K562 (cell line): ENCODE results near the gene ZFX. TPM values are rescaled to one million over a fixed set of nuclear protein-coding genes. Genes with fewer than 3 reads are reported as not detected.

ENCODE experiments used
- ARID1B ChIP-seq: fragments of 450-650 bp; IDR thresholded peaks from 2 replicates; pipeline ENCODE4 v1.6.1; 2016; ENCODE audit warnings: antibody characterized with exemption, mild to moderate bottlenecking, inconsistent platforms
- ATF1 ChIP-seq, 2 experiments: fragments of 450-650 bp in 1 of 2; IDR thresholded peaks; 2 replicates each; pipeline ENCODE4 v1.6.1; 2016; ENCODE audit warnings: missing compliant biosample characterization in 1 of 2, missing genetic modification characterization in 1 of 2
- BHLHE40 ChIP-seq: IDR thresholded peaks from 2 replicates; pipeline ENCODE4 v1.6.1; 2011; ENCODE audit warnings: low read length, improper control_type of control experiment
- DPF2 ChIP-seq: fragments of 450-650 bp; IDR thresholded peaks from 2 replicates; pipeline ENCODE4 v1.6.1; 2016
- FOSL1 ChIP-seq: fragments of 200-800 bp; sonication (Bioruptor generic); conservative IDR thresholded peaks from 2 replicates; pipeline ENCODE4 v1.6.1; 2016; ENCODE audit warnings: missing genetic modification characterization, missing compliant biosample characterization
- FOXJ2 ChIP-seq: fragments of 200-800 bp; sonication (Bioruptor generic); IDR thresholded peaks from 2 replicates; pipeline ENCODE4 v1.6.1; 2016; ENCODE audit warnings: missing genetic modification characterization, missing compliant biosample characterization
- HDAC8 ChIP-seq: fragments of 450-650 bp; IDR thresholded peaks from 2 replicates; pipeline ENCODE4 v1.6.1; 2016; ENCODE audit warnings: mild to moderate bottlenecking, missing genetic modification characterization, moderate library complexity, missing compliant biosample characterization
- JUND ChIP-seq, 2 experiments: IDR thresholded peaks; 2 replicates in 1 of 2; 3 replicates in 1 of 2; pipeline ENCODE4 v1.6.1; 2011; ENCODE audit warnings: borderline replicate concordance in 2 of 2, low read depth in 2 of 2, low read length in 2 of 2, improper control_type of control experiment in 1 of 2, missing biosample characterization in 1 of 2, missing genetic modification characterization in 1 of 2, missing genetic modification reagents in 1 of 2
- MAX ChIP-seq: sonication (generic); formaldehyde crosslinking; IDR thresholded peaks from 2 replicates; pipeline ENCODE4 v1.9.0; 2022; ENCODE audit warnings: mild to moderate bottlenecking, missing genetic modification reagents
- MTA2 ChIP-seq: fragments of 450-650 bp; IDR thresholded peaks from 2 replicates; pipeline ENCODE4 v1.6.1; 2016; ENCODE audit warnings: low read depth
- NR2C1 ChIP-seq, 2 experiments: fragments of 450-650 bp; IDR thresholded peaks; 2 replicates each; pipeline ENCODE4 v1.6.1; 2017; ENCODE audit warnings: mild to moderate bottlenecking in 2 of 2, antibody characterized with exemption in 1 of 2, inconsistent platforms in 1 of 2, missing compliant biosample characterization in 1 of 2, missing genetic modification characterization in 1 of 2
- NR2C2 ChIP-seq, 2 experiments: fragments of 200-800 bp in 1 of 2; sonication (Bioruptor generic) in 1 of 2; sonication (generic) in 1 of 2; formaldehyde crosslinking in 1 of 2; IDR thresholded peaks; 2 replicates each; pipeline versions ENCODE4 v1.6.1 to v1.8.0; 2016 to 2022; ENCODE audit warnings: mild to moderate bottlenecking in 1 of 2, missing compliant biosample characterization in 1 of 2, missing genetic modification characterization in 1 of 2, missing genetic modification reagents in 1 of 2
- SMAD4 ChIP-seq: fragments of 250-450 bp; sonication (Bioruptor Pico); conservative IDR thresholded peaks from 2 replicates; pipeline ENCODE4 v1.8.0; 2021; ENCODE audit warnings: inconsistent platforms, mild to moderate bottlenecking, moderate library complexity
- SMARCA4 ChIP-seq: fragments of 450-650 bp; IDR thresholded peaks from 2 replicates; pipeline ENCODE4 v1.6.1; 2016
- TAF1 ChIP-seq: IDR thresholded peaks from 2 replicates; pipeline ENCODE4 v1.6.1; 2011; ENCODE audit warnings: mild to moderate bottlenecking, low read length, moderate library complexity; ENCODE audit not compliant: insufficient read depth, control insufficient read depth, severe bottlenecking; ENCODE audit errors: extremely low read depth
- TRIM24 ChIP-seq, 2 experiments: fragments of 450-650 bp; IDR thresholded peaks; 2 replicates each; pipeline ENCODE4 v1.6.1; 2016
- polyA plus RNA-seq, 8 experiments: library from polyadenylated mRNA; depleted of rRNA in 4 of 8; stranded (reverse) in 5 of 8; unstranded in 3 of 8; fragments of >200 nt; fragmentation: Nextera tagmentation in 2 of 8; fragmentation: Illumina TruSeq in 1 of 8; extraction: Ambion mirVana in 2 of 8; extraction: Trizol in 1 of 8; gene quantifications; 2 replicates each; pipeline versions ENCODE4 v1.2.1 to v1.2.3, GENCODE V29; 2011 to 2014; ENCODE audit warnings: inconsistent platforms in 1 of 8, missing spikeins in 1 of 8
- total RNA-seq, 7 experiments: library from RNA; depleted of rRNA in 6 of 7; stranded (reverse); fragments of >200 nt in 6 of 7; fragmentation: Illumina TruSeq in 2 of 7; extraction: Trizol in 2 of 7; gene quantifications; 2 replicates each; pipeline versions ENCODE4 v1.2.1 to v1.2.3, GENCODE V29; 2011 to 2021; ENCODE audit warnings: low replicate concordance in 1 of 7
- TF ChIP-seq, protein P1 (sequence below): fragments of 450-650 bp; IDR thresholded peaks from 2 replicates; pipeline ENCODE4 v1.6.1; 2016; ENCODE audit warnings: mild to moderate bottlenecking, moderate library complexity

The ZFX gene
- total and polyA plus RNA-seq, 9 of the 15 experiments (the other 6 are each of a cell fraction or from before 2014, with no cell fraction given): 5.3 to 25.2 (median 11.4) TPM

DNA sequence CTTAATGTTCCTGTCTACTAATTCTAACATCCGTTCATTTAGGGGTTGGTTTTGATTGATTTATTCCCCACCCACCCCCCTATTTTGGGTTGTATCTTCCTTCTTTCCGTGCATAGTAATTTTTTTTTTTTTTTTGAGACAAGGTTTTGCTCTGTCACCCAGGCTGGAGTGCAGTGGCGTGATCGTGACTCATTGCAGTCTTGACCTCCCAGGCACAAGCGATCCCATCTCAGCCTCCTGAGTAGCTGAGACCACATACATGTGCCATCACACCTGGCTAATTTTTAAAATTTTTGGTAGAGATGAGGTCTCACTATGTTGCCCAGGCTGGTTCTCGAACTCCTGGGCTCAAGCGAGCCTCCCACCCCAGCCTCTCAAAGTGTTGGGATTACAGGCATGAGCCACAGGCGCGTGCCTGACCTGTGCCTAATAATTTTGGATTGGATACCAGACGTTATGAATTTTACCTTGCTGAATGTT, 79.9 kb downstream of the ZFX start (continued):
- TF ChIP-seq MAX (CRISPR knock-in tag) (0 out of 2 replicates have a peak, but pooled peaks have one; percentile 22), NR2C1 (IDR thresholded peaks at IDR 0.05) (peak; percentile 25; the same call in 1 of the 2 replicates), NR2C1 (tag; IDR thresholded peaks at IDR 0.05) (no peak), HDAC8 (no peak), ARID1B (peak; percentile 63), ATF1 (CRISPR knock-in tag; IDR thresholded peaks at IDR 0.05) (no peak), ATF1 (tag; IDR thresholded peaks at IDR 0.05) (0 out of 2 replicates have a peak, but pooled peaks have one; percentile 9), TRIM24 (IDR thresholded peaks at IDR 0.05) (0 out of 4 replicates have a peak, but pooled peaks of 1 of the 2 experiments have one; percentile 36), FOXJ2 (tag) (no peak), SMARCA4 (peak; percentile 82), MTA2 (0 out of 2 replicates have a peak, but pooled peaks have one; percentile 10), FOSL1 (tag) (peak; percentile 91), JUND (IDR thresholded peaks at IDR 0.05; ENCODE audit: borderline replicate concordance, low read depth, low read length) (peak; percentile 91), JUND (tag; IDR thresholded peaks at IDR 0.05; ENCODE audit: borderline replicate concordance, low read depth, low read length) (peak; percentile 83; the same call in 2 of the 3 replicates), BHLHE40 (peak; percentile 74), NR2C2 (CRISPR knock-in tag; IDR thresholded peaks at IDR 0.05) (no peak), NR2C2 (tag; IDR thresholded peaks at IDR 0.05) (peak; percentile 75), TAF1 (no peak), DPF2 (peak; percentile 91), SMAD4 (0 out of 2 replicates have a peak, but pooled peaks have one; percentile 30)
- TF ChIP-seq, protein P1, sequence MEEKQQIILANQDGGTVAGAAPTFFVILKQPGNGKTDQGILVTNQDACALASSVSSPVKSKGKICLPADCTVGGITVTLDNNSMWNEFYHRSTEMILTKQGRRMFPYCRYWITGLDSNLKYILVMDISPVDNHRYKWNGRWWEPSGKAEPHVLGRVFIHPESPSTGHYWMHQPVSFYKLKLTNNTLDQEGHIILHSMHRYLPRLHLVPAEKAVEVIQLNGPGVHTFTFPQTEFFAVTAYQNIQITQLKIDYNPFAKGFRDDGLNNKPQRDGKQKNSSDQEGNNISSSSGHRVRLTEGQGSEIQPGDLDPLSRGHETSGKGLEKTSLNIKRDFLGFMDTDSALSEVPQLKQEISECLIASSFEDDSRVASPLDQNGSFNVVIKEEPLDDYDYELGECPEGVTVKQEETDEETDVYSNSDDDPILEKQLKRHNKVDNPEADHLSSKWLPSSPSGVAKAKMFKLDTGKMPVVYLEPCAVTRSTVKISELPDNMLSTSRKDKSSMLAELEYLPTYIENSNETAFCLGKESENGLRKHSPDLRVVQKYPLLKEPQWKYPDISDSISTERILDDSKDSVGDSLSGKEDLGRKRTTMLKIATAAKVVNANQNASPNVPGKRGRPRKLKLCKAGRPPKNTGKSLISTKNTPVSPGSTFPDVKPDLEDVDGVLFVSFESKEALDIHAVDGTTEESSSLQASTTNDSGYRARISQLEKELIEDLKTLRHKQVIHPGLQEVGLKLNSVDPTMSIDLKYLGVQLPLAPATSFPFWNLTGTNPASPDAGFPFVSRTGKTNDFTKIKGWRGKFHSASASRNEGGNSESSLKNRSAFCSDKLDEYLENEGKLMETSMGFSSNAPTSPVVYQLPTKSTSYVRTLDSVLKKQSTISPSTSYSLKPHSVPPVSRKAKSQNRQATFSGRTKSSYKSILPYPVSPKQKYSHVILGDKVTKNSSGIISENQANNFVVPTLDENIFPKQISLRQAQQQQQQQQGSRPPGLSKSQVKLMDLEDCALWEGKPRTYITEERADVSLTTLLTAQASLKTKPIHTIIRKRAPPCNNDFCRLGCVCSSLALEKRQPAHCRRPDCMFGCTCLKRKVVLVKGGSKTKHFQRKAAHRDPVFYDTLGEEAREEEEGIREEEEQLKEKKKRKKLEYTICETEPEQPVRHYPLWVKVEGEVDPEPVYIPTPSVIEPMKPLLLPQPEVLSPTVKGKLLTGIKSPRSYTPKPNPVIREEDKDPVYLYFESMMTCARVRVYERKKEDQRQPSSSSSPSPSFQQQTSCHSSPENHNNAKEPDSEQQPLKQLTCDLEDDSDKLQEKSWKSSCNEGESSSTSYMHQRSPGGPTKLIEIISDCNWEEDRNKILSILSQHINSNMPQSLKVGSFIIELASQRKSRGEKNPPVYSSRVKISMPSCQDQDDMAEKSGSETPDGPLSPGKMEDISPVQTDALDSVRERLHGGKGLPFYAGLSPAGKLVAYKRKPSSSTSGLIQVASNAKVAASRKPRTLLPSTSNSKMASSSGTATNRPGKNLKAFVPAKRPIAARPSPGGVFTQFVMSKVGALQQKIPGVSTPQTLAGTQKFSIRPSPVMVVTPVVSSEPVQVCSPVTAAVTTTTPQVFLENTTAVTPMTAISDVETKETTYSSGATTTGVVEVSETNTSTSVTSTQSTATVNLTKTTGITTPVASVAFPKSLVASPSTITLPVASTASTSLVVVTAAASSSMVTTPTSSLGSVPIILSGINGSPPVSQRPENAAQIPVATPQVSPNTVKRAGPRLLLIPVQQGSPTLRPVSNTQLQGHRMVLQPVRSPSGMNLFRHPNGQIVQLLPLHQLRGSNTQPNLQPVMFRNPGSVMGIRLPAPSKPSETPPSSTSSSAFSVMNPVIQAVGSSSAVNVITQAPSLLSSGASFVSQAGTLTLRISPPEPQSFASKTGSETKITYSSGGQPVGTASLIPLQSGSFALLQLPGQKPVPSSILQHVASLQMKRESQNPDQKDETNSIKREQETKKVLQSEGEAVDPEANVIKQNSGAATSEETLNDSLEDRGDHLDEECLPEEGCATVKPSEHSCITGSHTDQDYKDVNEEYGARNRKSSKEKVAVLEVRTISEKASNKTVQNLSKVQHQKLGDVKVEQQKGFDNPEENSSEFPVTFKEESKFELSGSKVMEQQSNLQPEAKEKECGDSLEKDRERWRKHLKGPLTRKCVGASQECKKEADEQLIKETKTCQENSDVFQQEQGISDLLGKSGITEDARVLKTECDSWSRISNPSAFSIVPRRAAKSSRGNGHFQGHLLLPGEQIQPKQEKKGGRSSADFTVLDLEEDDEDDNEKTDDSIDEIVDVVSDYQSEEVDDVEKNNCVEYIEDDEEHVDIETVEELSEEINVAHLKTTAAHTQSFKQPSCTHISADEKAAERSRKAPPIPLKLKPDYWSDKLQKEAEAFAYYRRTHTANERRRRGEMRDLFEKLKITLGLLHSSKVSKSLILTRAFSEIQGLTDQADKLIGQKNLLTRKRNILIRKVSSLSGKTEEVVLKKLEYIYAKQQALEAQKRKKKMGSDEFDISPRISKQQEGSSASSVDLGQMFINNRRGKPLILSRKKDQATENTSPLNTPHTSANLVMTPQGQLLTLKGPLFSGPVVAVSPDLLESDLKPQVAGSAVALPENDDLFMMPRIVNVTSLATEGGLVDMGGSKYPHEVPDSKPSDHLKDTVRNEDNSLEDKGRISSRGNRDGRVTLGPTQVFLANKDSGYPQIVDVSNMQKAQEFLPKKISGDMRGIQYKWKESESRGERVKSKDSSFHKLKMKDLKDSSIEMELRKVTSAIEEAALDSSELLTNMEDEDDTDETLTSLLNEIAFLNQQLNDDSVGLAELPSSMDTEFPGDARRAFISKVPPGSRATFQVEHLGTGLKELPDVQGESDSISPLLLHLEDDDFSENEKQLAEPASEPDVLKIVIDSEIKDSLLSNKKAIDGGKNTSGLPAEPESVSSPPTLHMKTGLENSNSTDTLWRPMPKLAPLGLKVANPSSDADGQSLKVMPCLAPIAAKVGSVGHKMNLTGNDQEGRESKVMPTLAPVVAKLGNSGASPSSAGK: peak; percentile 72
